Right lobe of liver (tissue), 6 donors: ENCODE data around the gene MSH3. TPM values are rescaled to one million over a fixed set of nuclear protein-coding genes. Genes with fewer than 3 reads are reported as not detected.

Experiments used
- ATAC-seq, 4 donors: fragments of 200-7000 bp; cut with Tn5 transposase; one replicate each; pipeline ENCODE4 v1.9.1; 2020; ENCODE audit warnings: mild to moderate bottlenecking in 4 of 4, moderate library complexity in 4 of 4
- DNase-seq, 3 donors: peaks; one replicate each; pipeline ENCODE4 v3.0.0-alpha.2; 2020
- H3K27ac ChIP-seq, 3 donors: fragments of 200-600 bp; one replicate each; pipeline ENCODE4 v1.8.0; 2022
- H3K27me3 ChIP-seq, 2 donors: fragments of 200-600 bp; one replicate each; pipeline ENCODE4 v1.8.0; 2022
- H3K36me3 ChIP-seq, 4 donors: fragments of 200-600 bp; sonication (generic) in 1 of 4; one replicate each; pipeline versions ENCODE4 v1.5.1 to v1.8.0; 2017 to 2022; ENCODE audit warnings: control low read depth in 1 of 4
- H3K4me1 ChIP-seq, 4 donors: fragments of 200-600 bp; sonication (generic) in 1 of 4; one replicate each; pipeline versions ENCODE4 v1.5.1 to v1.8.0; 2017 to 2022; ENCODE audit warnings: control low read depth in 1 of 4
- H3K4me3 ChIP-seq, 3 donors: fragments of 200-600 bp; one replicate each; pipeline ENCODE4 v1.8.0; 2022
- H3K9me3 ChIP-seq, 4 donors: fragments of 200-600 bp; sonication (generic) in 1 of 4; one replicate each; pipeline versions ENCODE4 v1.5.1 to v1.8.0; 2017 to 2022; ENCODE audit warnings: control low read depth in 1 of 4
- POLR2A ChIP-seq: fragments of 450-650 bp; IDR thresholded peaks from one replicate; pipeline ENCODE4 v1.6.1; 2017; ENCODE audit warnings: antibody characterized with exemption, mild to moderate bottlenecking
- WGBS: methylation state at CpG from one replicate; pipeline ENCODE4 v1.1.6; 2018; ENCODE audit warnings: low coverage, low lambda C conversion rate; ENCODE audit not compliant: insufficient coverage; ENCODE audit errors: missing lambda C conversion rate; 5-methylcytosine and 5-hydroxymethylcytosine counted together
- intact Hi-C, 2 donors: fragments of 100-400 bp; cut with DNase I; formaldehyde crosslinking; loops; one replicate each; pipeline versions ENCODE4 v1.11.2 to v1.14.1; 2022
- total RNA-seq, 6 experiments: library from RNA; depleted of rRNA in 2 of 6; stranded (reverse); fragments of >200 nt in 2 of 6; fragmentation: NEBNext Ultra II Directional in 3 of 6; extraction: Animal tissue kit (Norgen Biotek cat#: 25700) in 3 of 6; gene quantifications; one replicate each; pipeline versions ENCODE4 v1.1.0 to v1.2.4, GENCODE V29; 2016 to 2023
- TF ChIP-seq, protein P1 (sequence below), 4 donors: fragments of 200-600 bp in 3 of 4; fragments of 450-650 bp in 1 of 4; IDR thresholded peaks; one replicate each; pipeline versions ENCODE4 v1.5.1 to v1.8.0; 2016 to 2022; ENCODE audit warnings: antibody characterized with exemption in 4 of 4, mild to moderate bottlenecking in 2 of 4
- donor health status: DM: no; HTN: yes; CAD: no.
- donor health status: DM: no; HTN: no; CAD: no.
- donor health status: DM: no; HTN: no; CAD: no.
- donor health status: DM: no; HTN: yes; CAD: no.
- donor health status: DM: no; HTN: yes; CAD: no.

MSH3 gene
- total RNA-seq, 6 experiments from 2014 or later = 7.8 to 13.1 (median 10.8) TPM

DNA sequence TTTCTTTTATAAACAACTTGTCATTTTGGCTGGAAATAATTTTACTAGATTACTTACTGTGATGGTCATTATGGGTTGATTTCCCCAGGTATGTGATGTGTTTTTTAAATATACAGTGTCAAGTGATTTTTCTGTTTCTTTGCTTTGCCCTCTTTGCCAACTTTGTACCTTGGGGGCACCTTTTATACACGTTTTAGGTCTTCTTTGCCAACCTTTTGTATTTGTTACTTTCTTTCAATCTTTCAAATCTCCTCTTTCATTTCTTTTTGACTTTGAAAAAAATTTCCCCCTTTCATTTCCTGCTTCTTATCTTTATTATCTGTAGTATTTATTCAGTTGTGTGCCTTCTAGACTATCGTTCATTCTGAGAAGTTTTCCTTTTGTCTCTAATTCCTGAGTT is 65.7 kb downstream of the MSH3 start:
- H3K4me1 ChIP-seq = peaks cover 0 to under 1% (median under 1%) of the 10 kb centered on the region in 4 donors
- H3K9me3 ChIP-seq = no peaks in the 10 kb centered on the region
- no peaks in the 10 kb centered on the region for H3K36me3 ChIP-seq
- DNase-seq (no peak), ATAC-seq (no peak)
- H3K27me3 ChIP-seq = no peaks in the 10 kb centered on the region
- no peak overlapping the region for H3K4me3 ChIP-seq
- H3K27ac ChIP-seq = no peak overlapping the region
- WGBS = 90% methylated on average over 2 of the region's 2 CpGs
- TF ChIP-seq POLR2A = no peak
- TF ChIP-seq, protein P1, sequence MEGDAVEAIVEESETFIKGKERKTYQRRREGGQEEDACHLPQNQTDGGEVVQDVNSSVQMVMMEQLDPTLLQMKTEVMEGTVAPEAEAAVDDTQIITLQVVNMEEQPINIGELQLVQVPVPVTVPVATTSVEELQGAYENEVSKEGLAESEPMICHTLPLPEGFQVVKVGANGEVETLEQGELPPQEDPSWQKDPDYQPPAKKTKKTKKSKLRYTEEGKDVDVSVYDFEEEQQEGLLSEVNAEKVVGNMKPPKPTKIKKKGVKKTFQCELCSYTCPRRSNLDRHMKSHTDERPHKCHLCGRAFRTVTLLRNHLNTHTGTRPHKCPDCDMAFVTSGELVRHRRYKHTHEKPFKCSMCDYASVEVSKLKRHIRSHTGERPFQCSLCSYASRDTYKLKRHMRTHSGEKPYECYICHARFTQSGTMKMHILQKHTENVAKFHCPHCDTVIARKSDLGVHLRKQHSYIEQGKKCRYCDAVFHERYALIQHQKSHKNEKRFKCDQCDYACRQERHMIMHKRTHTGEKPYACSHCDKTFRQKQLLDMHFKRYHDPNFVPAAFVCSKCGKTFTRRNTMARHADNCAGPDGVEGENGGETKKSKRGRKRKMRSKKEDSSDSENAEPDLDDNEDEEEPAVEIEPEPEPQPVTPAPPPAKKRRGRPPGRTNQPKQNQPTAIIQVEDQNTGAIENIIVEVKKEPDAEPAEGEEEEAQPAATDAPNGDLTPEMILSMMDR (IDR thresholded peaks at IDR 0.05) = no peak
- intact Hi-C loops = no loop called here

DNA sequence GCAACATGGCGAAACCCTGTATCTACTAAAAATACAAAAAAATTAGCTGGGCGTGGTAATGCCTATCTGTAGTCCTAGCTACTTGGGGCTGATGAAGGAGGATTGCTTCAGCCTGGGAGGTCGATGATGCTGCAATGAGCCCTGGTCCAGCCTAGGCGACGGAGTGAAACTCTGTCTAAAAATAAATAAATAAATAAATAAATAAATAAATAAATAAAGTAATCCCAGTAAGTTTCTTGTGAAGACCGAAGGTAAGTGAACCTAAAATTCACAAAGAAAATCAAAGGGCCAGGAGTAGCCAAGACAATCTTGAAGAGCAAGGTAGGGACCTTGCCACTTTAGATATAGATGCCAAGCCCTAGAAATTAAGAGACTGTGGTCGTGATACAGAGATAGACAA is 68.5 kb downstream of the MSH3 start:
- Histone ChIP-seq H3K4me1 (no peaks in the 10 kb centered on the region), H3K36me3 (peaks cover 0 to 22% (median 4%) of the 10 kb centered on the region in 4 donors), H3K9me3 (no peaks in the 10 kb centered on the region), H3K4me3 (no peak overlapping the region), H3K27ac (no peak overlapping the region), H3K27me3 (no peaks in the 10 kb centered on the region)
- DNase-seq (no peak), ATAC-seq (no peak)
- intact Hi-C loops = no loop called here
- no peak for TF ChIP-seq POLR2A
- TF ChIP-seq, protein P1 (IDR thresholded peaks at IDR 0.05) = no peak
- WGBS = 96% methylated on average over 4 of the region's 7 CpGs

DNA sequence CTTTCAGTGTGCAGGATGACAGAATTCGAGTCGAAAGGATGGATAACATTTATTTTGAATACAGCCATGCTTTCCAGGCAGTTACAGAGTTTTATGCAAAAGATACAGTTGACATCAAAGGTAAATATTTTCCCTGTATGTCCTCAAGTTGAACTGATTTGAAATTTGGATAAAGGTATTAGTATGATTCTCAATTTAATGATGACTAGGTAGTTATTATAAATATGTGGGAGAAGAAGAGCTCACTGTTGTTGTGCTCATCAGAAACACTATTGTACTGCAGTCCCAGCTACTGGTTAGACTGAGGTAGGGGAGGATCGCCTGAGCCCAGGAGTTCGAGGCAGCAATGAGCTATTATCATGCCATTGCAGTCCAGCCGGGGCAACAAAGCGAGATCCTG is 71.0 kb downstream of the MSH3 start:
- ATAC-seq = no peak
- peaks cover 0 to 31% (median 6%) of the 10 kb centered on the region in 4 donors for H3K36me3 ChIP-seq

DNA sequence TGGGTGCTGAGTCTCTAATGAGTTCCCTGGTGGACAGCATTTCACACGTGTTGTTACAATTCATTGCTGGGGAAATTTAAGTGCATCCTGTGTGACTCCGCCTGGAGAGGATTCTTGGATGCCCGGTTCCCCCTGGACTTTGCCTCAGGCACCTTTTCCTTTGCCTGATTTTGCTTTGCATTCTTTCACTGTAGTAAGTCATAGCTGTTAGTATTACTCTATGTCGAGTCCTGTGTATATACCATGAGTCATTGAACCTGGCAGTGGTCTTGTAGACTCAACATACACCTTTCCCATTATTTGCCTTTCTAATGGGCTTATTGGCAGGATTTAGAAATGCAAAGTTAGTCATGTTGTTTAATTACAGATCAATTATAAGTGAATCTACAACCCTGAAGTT is 82.3 kb downstream of the MSH3 start:
- 82% methylated on average over 4 of the region's 4 CpGs for WGBS
- H3K36me3 ChIP-seq = peaks cover 0 to 3% (median 0%) of the 10 kb centered on the region in 4 donors
- no peaks in the 10 kb centered on the region for H3K27me3 ChIP-seq
- no peak overlapping the region for H3K27ac ChIP-seq
- H3K9me3 ChIP-seq = no peaks in the 10 kb centered on the region
- ATAC-seq (no peak), DNase-seq (no peak)
- TF ChIP-seq POLR2A = no peak
- TF ChIP-seq, protein P1 (IDR thresholded peaks at IDR 0.05) = no peak
- no peak overlapping the region for H3K4me3 ChIP-seq
- no peaks in the 10 kb centered on the region for H3K4me1 ChIP-seq
- intact Hi-C loops = no loop called here

More for the DNA sequence above, 71.0 kb downstream of the MSH3 start:
- Histone ChIP-seq H3K9me3 (no peaks in the 10 kb centered on the region), H3K27me3 (no peaks in the 10 kb centered on the region), H3K27ac (no peak overlapping the region), H3K4me1 (no peaks in the 10 kb centered on the region), H3K4me3 (no peak overlapping the region)
- TF ChIP-seq, protein P1 (IDR thresholded peaks at IDR 0.05) = no peak
- no peak for TF ChIP-seq POLR2A
- no peak for DNase-seq
- 99% methylated on average over 6 of the region's 6 CpGs for WGBS
- intact Hi-C loops = no loop called here

DNA sequence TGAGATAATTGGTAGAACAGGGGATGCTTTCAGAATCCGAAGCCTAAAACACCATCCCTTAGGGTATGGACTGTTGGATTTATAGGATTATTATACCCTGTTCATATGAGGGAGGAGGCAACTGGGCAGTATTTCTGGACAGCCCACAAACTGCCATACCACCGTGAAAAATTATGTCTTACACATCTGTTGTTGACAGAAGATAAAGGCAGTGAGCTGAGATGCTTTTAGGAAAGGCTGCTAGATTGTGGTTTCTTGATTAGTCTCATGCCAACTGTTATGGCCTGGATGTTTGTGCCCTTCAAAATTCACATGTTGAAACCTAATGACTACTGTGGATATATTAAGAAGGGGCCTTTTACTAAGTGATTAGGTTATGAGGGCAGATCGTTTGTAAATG is 84.0 kb downstream of the MSH3 start:
- Histone ChIP-seq H3K9me3 (no peaks in the 10 kb centered on the region), H3K27ac (no peak overlapping the region), H3K36me3 (peaks cover 0 to 8% (median 1%) of the 10 kb centered on the region in 4 donors), H3K27me3 (no peaks in the 10 kb centered on the region), H3K4me1 (no peaks in the 10 kb centered on the region), H3K4me3 (no peak overlapping the region)
- DNase-seq (no peak), ATAC-seq (no peak)
- no peak for TF ChIP-seq POLR2A
- TF ChIP-seq, protein P1 (IDR thresholded peaks at IDR 0.05) = no peak
- intact Hi-C loops = no loop called here
- WGBS = 64% methylated on average over 2 of the region's 3 CpGs
